Measurements from ENCODE around the gene IMPA2.
"Not testable (repeated sequence)": the region's sequence is repeated elsewhere in the genome, so short reads cannot be mapped to it uniquely, and the experiment has no call there.

The IMPA2 gene

DNA sequence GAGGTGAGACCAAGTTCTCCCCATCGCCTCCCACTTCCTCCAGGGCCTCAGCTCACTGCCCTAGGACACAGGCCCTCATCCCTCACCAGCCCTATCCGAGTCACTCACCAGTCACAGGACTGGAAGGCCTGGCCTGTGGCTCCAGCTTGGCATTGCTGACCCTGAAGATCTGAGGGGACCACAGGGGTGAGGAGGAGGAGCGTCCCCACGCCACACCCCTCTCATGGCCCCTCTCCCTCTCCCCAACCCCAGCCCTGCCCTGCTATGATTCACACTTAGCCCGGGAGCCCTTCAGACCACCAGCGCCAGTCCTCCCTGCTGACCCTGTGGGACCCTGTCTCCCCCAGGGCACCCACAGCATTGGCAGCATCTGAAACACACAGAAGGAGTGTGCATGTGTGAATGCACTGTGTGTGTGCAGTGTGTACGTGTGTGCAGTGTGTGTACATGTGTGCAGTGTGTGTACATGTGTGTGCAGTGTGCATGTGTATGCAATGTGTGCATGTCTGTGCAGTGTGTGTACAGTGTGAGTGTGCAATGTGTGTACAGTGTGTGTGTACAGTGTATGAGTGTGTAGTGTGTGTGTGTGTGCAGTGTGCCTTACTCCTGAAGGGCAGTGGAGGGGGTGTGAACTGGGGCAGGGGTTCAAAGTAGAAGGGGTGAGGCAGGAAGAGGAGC, 82.9 kb downstream of the IMPA2 start:
- Histone ChIP-seq H3K9ac (no peak overlapping the region), H3K4me1 (peaks cover 5% of the 10 kb centered on the region; the same call in 1 of the 2 replicates), H3K4me3 (no peak overlapping the region), H3K9me3 (peaks cover 18% of the 10 kb centered on the region), H4K20me1 (no peaks in the 10 kb centered on the region), H3K27ac (no peak overlapping the region), H3K4me2 (no peak overlapping the region), H3K27me3 (no peaks in the 10 kb centered on the region), H3K36me3 (no peaks in the 10 kb centered on the region)
- TF ChIP-seq Cebpa-rat (IDR thresholded peaks at IDR 0.05), result no peak

GRCh38 chr18:12065397-12065796, 84.1 kb downstream of the IMPA2 start:
- H3K36me3 ChIP-seq, result no peaks in the 10 kb centered on the region
- no peak for TF ChIP-seq Cebpa-rat (IDR thresholded peaks at IDR 0.05)
- peaks cover 18% of the 10 kb centered on the region for H3K9me3 ChIP-seq
- H3K27ac ChIP-seq, result no peak overlapping the region
- no peaks in the 10 kb centered on the region for H4K20me1 ChIP-seq
- H3K4me2 ChIP-seq, result no peak overlapping the region
- H3K4me3 ChIP-seq, result no peak overlapping the region
- no peak overlapping the region for H3K9ac ChIP-seq
- H3K27me3 ChIP-seq, result no peaks in the 10 kb centered on the region
- peaks cover 5% of the 10 kb centered on the region; the same call in 1 of the 2 replicates for H3K4me1 ChIP-seq

- Histone ChIP-seq H3K9me3 (peaks cover 18% of the 10 kb centered on the region), H3K4me3 (no peak overlapping the region), H3K36me3 (no peaks in the 10 kb centered on the region), H3K27ac (no peak overlapping the region), H3K27me3 (no peaks in the 10 kb centered on the region), H3K9ac (no peak overlapping the region), H3K4me2 (no peak overlapping the region), H4K20me1 (no peaks in the 10 kb centered on the region), H3K4me1 (peaks cover 5% of the 10 kb centered on the region; the same call in 1 of the 2 replicates)
- no peak for TF ChIP-seq Cebpa-rat (IDR thresholded peaks at IDR 0.05)
These were observed 85.7 kb downstream of the IMPA2 start for GRCh38 chr18:12066910-12067511.

- H3K9ac ChIP-seq, result no peak overlapping the region
- H3K36me3 ChIP-seq, result no peaks in the 10 kb centered on the region
- H3K27me3 ChIP-seq, result no peaks in the 10 kb centered on the region
- H3K27ac ChIP-seq, result no peak overlapping the region
- TF ChIP-seq Cebpa-rat (IDR thresholded peaks at IDR 0.05), result no peak
- no peak overlapping the region for H3K4me3 ChIP-seq
- H3K4me1 ChIP-seq, result peaks cover 5% of the 10 kb centered on the region; the same call in 1 of the 2 replicates
- H3K4me2 ChIP-seq, result no peak overlapping the region
- peaks cover 18% of the 10 kb centered on the region for H3K9me3 ChIP-seq
- H4K20me1 ChIP-seq, result no peaks in the 10 kb centered on the region
These were observed 86.4 kb downstream of the IMPA2 start for GRCh38 chr18:12067671-12068070.

- not testable (repeated sequence) for H3K4me3 ChIP-seq, H3K27ac ChIP-seq, H3K4me1 ChIP-seq, H3K9ac ChIP-seq, H4K20me1 ChIP-seq, H3K4me2 ChIP-seq, H3K36me3 ChIP-seq, H3K27me3 ChIP-seq
- peaks cover 18% of the 10 kb centered on the region for H3K9me3 ChIP-seq
These were observed 87.1 kb downstream of the IMPA2 start for GRCh38 chr18:12068316-12068949.

DNA sequence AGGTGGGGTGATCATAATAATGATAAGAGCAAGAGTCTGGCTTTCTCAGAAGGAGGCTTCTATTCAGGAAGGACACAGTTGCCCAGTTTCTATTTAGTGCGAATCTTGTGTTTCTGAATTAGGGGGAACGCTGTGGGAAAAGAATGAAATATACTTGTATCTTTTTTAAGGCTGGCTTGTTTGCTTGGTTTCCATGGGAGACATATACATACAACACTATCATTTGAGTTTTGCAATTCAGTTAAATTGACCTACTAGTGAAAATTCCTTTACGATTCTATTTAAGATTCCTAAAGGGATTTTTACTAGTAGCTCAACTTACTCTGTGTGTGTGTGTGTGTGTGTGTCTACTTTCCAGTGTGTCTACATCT, 87.6 kb downstream of the IMPA2 start:
- H3K9me3 ChIP-seq, result peaks cover 18% of the 10 kb centered on the region
- TF ChIP-seq Cebpa-rat (IDR thresholded peaks at IDR 0.05), result no peak
- no peak overlapping the region for H3K4me2 ChIP-seq
- H3K4me1 ChIP-seq, result no peaks in the 10 kb centered on the region
- H3K9ac ChIP-seq, result no peak overlapping the region
- no peaks in the 10 kb centered on the region for H3K27me3 ChIP-seq
- H3K4me3 ChIP-seq, result no peak overlapping the region
- H4K20me1 ChIP-seq, result no peaks in the 10 kb centered on the region
- H3K27ac ChIP-seq, result no peak overlapping the region
- H3K36me3 ChIP-seq, result no peaks in the 10 kb centered on the region

GRCh38 chr18:12071066-12071465, 89.8 kb downstream of the IMPA2 start:
- not testable (repeated sequence) for H3K27ac ChIP-seq, H3K27me3 ChIP-seq, H4K20me1 ChIP-seq, H3K4me2 ChIP-seq, H3K36me3 ChIP-seq, H3K4me1 ChIP-seq, H3K9ac ChIP-seq, H3K4me3 ChIP-seq
- H3K9me3 ChIP-seq, result peaks cover 18% of the 10 kb centered on the region

DNA sequence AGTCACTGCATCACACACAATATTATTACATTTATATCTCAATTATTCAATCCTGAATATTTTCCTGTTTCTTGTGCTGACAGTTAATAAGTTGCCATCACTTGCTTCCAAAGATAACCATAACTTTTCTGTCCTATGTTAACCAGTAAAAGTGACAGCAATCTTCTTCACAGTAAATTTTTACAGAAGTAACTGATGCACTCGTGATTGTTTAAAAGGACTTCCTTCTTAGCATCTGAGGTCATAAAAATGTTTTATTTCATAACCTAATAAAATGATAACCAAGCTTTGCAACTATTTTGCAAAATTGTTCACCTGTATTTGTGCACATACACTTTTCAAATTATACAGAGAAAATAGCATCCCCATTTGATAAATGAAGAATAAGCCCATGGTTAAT, 91.7 kb downstream of the IMPA2 start:
- no peak overlapping the region for H3K27ac ChIP-seq
- H3K4me1 ChIP-seq, result no peaks in the 10 kb centered on the region

DNA sequence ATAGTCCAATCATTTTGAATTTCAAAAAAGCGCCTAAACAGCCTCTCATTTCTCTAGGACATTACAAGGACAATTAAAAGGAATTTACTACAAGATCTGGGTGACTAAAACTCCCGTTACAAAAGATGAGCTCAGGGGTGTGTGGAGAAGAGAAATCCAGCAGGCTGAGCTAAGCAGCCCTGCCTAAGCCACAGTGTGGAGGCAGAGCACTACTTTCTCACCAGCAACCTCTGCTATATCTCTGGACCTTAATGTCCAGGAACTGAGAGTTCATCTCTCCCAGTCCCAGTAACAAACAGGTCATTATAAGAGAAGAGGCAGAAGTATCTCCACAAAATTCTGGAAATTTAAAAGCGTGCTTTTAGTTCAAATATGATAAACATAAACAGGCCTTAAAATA, 93.4 kb downstream of the IMPA2 start:
- Histone ChIP-seq H3K9ac (no peak overlapping the region), H3K27me3 (no peaks in the 10 kb centered on the region), H3K4me2 (no peak overlapping the region), H3K27ac (no peak overlapping the region), H3K9me3 (no peaks in the 10 kb centered on the region), H3K4me3 (no peak overlapping the region), H3K36me3 (no peaks in the 10 kb centered on the region), H3K4me1 (no peaks in the 10 kb centered on the region), H4K20me1 (no peaks in the 10 kb centered on the region)
- TF ChIP-seq Cebpa-rat (IDR thresholded peaks at IDR 0.05), result no peak

More for the DNA sequence above, 91.7 kb downstream of the IMPA2 start:
- Histone ChIP-seq H3K9ac (no peak overlapping the region), H3K4me2 (no peak overlapping the region), H3K27me3 (no peaks in the 10 kb centered on the region), H3K9me3 (peaks cover 6% of the 10 kb centered on the region), H3K4me3 (no peak overlapping the region), H3K36me3 (no peaks in the 10 kb centered on the region), H4K20me1 (no peaks in the 10 kb centered on the region)
- TF ChIP-seq Cebpa-rat (IDR thresholded peaks at IDR 0.05), result no peak

DNA sequence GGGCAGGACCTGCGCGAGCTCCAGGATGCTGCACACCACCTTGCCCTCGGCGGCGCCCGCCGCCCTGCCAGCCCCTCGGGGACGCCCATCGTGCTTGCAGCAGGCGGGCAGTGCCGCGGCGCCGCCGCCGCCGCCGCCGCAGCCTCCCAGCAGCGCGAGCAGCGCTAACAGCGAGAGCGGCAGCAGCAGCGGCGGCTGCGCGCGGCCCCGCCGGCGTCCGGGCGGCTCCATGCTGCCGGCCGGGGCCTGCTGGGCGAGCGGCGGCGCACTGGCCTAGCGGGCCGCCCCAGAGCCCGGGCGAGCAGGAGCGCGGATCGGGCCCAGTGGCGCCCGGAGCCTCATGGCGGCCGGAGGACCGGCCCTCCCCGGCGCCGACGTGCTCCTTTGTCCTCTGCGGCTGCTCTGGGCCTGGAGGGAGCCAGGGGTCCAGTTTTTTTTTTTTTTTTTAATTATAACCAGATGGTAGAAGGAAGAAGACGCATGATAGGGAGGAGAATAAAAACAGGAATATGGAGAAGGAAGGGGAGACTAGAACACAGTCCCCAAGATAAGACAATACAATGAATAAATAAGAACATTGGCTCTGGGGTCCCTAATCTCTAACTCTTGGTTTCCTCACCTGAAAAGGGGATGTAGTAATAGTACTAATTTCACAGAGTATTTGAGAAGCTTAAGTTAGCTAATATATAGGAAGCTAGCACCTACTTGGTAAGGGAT, 95.3 kb downstream of the IMPA2 start:
- no peak overlapping the region for H3K4me3 ChIP-seq
- TF ChIP-seq Cebpa-rat (IDR thresholded peaks at IDR 0.05), result no peak
- H3K36me3 ChIP-seq, result no peaks in the 10 kb centered on the region
- H3K4me2 ChIP-seq, result no peak overlapping the region
- no peak overlapping the region for H3K9ac ChIP-seq
- no peaks in the 10 kb centered on the region for H3K4me1 ChIP-seq
- H3K27ac ChIP-seq, result no peak overlapping the region
- H3K27me3 ChIP-seq, result no peaks in the 10 kb centered on the region
- no peaks in the 10 kb centered on the region for H3K9me3 ChIP-seq
- no peaks in the 10 kb centered on the region for H4K20me1 ChIP-seq

DNA sequence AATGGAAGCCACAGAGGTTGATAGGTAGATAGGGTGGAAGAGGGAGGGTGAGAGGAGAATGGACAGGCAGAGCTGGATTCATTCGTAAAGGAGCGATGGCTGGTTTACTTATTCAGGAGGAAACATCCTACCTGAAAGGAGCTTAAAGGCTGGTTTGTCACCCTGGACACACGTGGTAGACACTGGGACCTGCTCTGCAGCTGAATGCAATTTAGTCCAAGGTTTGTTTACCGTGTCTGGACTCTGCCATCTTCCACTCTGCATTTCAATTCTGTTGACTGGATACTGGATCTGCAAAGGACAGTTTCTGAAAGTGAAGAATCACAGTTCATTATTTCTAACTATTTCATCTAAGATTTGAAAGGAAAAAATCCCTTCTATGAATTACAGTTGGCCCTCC, 96.7 kb downstream of the IMPA2 start:
- not testable (repeated sequence) for H3K27ac ChIP-seq, H4K20me1 ChIP-seq, H3K9ac ChIP-seq, H3K9me3 ChIP-seq, H3K4me3 ChIP-seq, H3K27me3 ChIP-seq, H3K4me2 ChIP-seq, H3K36me3 ChIP-seq, H3K4me1 ChIP-seq
